Neural crest cell (in vitro differentiated cells): Measurements from ENCODE around the gene PRDX5. TPM values are rescaled to one million over a fixed set of nuclear protein-coding genes. Genes with fewer than 3 reads are reported as not detected.

Experiments used
- DNase-seq: peaks from one replicate; pipeline ENCODE4 v3.0.0; 2021; ENCODE audit warnings: low read depth, mixed read lengths, low spot score
- H3K27ac Mint-ChIP-seq: one replicate; pipeline ENCODE4 v1.8.0; 2021; ENCODE audit warnings: mild to moderate bottlenecking, mixed read lengths; ENCODE audit not compliant: unreplicated experiment
- H3K27me3 Mint-ChIP-seq: 2 replicates; pipeline ENCODE4 v1.8.0; 2021; ENCODE audit warnings: low read depth, mild to moderate bottlenecking, mixed read lengths
- H3K36me3 Mint-ChIP-seq: 2 replicates; pipeline ENCODE4 v1.8.0; 2021; ENCODE audit warnings: low read depth, mild to moderate bottlenecking, mixed read lengths
- H3K4me1 Mint-ChIP-seq: 2 replicates; pipeline ENCODE4 v1.8.0; 2021; ENCODE audit warnings: mixed read lengths
- H3K4me3 Mint-ChIP-seq: one replicate; pipeline ENCODE4 v1.8.0; 2021; ENCODE audit warnings: mild to moderate bottlenecking, mixed read lengths
- H3K9me3 Mint-ChIP-seq: 2 replicates; pipeline ENCODE4 v1.8.0; 2021; ENCODE audit warnings: mixed read lengths
- total RNA-seq: library from RNA; stranded (reverse); gene quantifications from 2 replicates; pipeline ENCODE4 v1.2.1, GENCODE V29; 2021
- TF ChIP-seq, protein P1 (sequence below): fragments of 200-600 bp; sonication (generic); conservative IDR thresholded peaks from 2 replicates; pipeline ENCODE4 v1.5.0; 2021; ENCODE audit warnings: antibody characterized with exemption, mild to moderate bottlenecking

PRDX5 gene
- total RNA-seq, 1 donor from 2014 or later = 148 TPM

DNA sequence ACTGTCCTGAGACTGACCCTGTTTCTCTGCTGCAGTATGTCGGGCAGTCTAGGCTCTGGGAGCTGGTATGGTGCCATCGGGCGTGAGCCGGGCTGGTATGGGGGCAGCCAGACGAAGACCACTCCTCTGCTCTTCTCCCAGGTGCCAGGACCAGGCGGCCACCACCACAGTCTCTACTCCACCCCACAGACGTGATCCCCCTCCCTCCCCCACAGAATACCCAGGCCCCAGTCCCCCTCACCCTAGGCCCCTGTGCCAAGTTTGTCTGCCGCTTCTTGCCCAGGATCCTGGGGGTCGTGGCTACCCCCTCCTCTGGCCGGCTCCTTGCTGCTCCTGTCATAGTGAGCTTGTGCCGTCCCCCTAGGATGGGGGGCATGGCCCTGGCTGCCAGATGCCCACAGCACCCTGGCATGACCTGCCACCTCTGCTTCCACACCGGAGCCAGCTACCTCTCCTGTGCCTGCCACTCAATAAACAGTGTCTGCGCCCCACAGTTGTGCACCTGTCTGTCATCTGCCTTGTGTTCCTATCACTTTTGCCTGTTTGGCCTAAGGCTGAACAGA, 28.8 kb upstream of the PRDX5 start:
- peaks cover 16% of the 10 kb centered on the region for H3K4me1 Mint-ChIP-seq
- no peak overlapping the region for H3K27ac Mint-ChIP-seq
- peak overlapping the region; percentile 77 for H3K4me3 Mint-ChIP-seq
- H3K9me3 Mint-ChIP-seq = no peaks in the 10 kb centered on the region
- TF ChIP-seq, protein P1, sequence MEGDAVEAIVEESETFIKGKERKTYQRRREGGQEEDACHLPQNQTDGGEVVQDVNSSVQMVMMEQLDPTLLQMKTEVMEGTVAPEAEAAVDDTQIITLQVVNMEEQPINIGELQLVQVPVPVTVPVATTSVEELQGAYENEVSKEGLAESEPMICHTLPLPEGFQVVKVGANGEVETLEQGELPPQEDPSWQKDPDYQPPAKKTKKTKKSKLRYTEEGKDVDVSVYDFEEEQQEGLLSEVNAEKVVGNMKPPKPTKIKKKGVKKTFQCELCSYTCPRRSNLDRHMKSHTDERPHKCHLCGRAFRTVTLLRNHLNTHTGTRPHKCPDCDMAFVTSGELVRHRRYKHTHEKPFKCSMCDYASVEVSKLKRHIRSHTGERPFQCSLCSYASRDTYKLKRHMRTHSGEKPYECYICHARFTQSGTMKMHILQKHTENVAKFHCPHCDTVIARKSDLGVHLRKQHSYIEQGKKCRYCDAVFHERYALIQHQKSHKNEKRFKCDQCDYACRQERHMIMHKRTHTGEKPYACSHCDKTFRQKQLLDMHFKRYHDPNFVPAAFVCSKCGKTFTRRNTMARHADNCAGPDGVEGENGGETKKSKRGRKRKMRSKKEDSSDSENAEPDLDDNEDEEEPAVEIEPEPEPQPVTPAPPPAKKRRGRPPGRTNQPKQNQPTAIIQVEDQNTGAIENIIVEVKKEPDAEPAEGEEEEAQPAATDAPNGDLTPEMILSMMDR = no peak
- H3K27me3 Mint-ChIP-seq = peaks cover 51% of the 10 kb centered on the region
- H3K36me3 Mint-ChIP-seq = no peaks in the 10 kb centered on the region
- DNase-seq = no peak

DNA sequence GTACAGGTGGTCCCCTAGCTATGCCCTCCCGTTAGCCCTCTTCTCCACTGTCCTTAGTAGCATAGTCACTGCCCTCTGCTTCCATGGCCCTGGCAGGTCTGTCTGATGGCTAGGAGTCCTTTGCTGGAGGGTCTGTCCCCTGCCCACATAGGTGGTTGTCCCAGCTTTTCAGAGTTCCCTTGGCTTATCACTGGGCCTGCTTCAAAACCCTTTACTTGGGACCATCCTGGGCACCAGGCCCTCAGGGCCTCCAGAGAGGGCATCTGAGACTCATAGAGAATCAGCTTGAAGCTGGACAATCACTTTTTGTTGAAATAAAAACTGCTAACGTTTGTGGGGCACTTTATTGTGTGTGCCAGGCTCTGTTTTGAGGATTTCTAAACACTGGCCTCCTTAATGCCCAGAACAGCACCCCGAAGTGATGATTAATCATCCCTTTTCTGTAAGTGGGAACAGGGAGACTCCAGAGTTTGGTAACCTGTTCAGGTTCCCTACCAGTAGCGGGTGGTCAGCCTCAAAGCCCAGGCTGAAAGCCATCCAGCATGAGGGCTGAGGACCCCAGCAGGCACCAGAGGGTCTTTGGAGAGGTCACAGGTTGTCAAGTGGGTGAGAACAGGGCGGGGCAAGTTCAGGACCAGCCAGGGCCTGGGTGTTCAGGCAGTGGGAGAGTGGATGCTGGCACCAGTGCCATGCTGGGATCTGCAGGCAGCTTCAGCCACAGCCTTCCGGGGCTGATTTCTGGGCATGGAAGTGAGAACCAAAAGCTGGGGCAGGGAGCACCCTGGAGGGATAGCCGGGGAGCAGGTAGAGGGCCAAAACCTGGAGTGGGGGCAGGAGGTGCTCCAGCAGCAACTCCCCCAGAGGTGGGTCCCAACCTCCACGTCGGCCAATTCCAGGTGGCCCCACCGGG, 27.3 kb upstream of the PRDX5 start:
- no peak for DNase-seq
- H3K4me3 Mint-ChIP-seq = peak overlapping the region; percentile 66
- TF ChIP-seq, protein P1 = no peak
- peaks cover 67% of the 10 kb centered on the region for H3K27me3 Mint-ChIP-seq
- no peak overlapping the region for H3K27ac Mint-ChIP-seq
- peaks cover 25% of the 10 kb centered on the region for H3K4me1 Mint-ChIP-seq
- no peaks in the 10 kb centered on the region for H3K9me3 Mint-ChIP-seq
- H3K36me3 Mint-ChIP-seq = no peaks in the 10 kb centered on the region

DNA sequence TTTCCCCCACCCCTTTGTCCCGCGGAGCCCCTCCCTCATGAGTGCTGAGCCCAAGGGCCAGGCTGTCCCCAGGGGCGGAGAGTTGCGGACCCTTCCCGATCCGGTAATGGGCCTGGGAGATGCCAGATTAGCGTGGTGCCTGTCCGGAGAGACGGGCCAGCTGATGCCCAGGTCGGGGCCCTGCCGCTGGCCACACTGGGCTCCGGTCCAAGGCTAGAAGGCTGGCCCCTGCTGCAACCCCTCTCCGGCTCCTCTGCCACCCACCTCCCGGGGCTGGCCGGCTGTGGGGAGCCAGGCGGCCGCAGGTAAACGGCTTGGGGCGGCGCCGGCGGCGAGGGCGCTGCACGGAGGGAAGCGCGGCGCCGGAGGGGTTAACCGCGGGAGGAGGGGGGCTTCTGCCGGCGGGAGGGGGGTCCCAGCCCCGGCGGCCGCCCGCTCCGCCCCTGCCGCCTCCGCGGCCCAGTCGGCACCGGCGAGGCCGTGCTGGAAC, 26.6 kb upstream of the PRDX5 start, which contains the start of gene KCNK4:
KCNK4 (plus strand) TSS at position 41 of the 490 bp plus-strand sequence. CDS start 1,717 bp downstream, outside the sequence.
- Mint-ChIP-seq H3K4me1 (peaks cover 24% of the 10 kb centered on the region), H3K4me3 (peak within 1 kb of the TSS; percentile 66), H3K36me3 (no peaks in the 10 kb centered on the region), H3K9me3 (no peaks in the 10 kb centered on the region), H3K27me3 (peaks cover 74% of the 10 kb centered on the region), H3K27ac (no peak within 1 kb of the TSS)
- TF ChIP-seq, protein P1 = no peak
- DNase-seq = no peak

DNA sequence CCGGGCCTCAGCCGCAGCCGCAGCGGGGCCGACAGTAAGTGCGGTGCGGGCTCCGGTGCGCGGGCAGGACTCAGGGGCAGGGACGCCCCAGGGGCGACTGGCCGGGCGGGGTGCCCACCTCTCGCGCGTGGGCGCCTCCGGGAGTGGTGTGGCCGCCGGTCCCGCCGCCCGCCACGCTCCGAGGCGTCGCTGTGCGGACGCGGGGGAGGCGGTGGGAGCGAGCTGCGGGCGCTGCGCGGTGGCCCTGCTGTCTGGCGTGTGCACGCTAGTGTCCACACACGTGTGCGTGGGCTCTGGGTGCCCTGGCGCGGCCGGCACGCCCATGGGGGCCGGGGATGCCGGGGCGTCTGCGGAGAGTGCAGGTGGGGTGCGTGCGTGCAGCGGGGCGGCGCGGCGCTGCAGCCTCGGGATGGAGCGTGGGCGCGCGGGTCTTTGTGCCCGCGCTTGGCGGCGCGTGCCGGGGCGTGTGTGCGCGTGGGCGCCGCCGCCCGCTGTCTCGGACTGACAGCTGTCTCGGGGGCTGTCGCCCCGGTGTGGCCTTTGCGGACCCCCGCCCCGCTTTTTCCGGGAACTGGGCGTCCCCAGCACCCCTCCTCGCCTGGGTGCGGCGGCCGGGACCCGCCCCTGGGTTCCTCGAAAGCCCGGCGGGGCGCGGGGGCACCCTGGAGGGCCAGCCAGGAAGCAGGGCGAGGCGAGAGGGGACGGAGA, 26.0 kb upstream of the PRDX5 start:
- Mint-ChIP-seq H3K4me3 (no peak overlapping the region), H3K36me3 (no peaks in the 10 kb centered on the region), H3K27ac (no peak overlapping the region), H3K4me1 (peaks cover 18% of the 10 kb centered on the region), H3K9me3 (no peaks in the 10 kb centered on the region), H3K27me3 (peaks cover 77% of the 10 kb centered on the region)
- no peak for DNase-seq
- TF ChIP-seq, protein P1 = no peak

DNA sequence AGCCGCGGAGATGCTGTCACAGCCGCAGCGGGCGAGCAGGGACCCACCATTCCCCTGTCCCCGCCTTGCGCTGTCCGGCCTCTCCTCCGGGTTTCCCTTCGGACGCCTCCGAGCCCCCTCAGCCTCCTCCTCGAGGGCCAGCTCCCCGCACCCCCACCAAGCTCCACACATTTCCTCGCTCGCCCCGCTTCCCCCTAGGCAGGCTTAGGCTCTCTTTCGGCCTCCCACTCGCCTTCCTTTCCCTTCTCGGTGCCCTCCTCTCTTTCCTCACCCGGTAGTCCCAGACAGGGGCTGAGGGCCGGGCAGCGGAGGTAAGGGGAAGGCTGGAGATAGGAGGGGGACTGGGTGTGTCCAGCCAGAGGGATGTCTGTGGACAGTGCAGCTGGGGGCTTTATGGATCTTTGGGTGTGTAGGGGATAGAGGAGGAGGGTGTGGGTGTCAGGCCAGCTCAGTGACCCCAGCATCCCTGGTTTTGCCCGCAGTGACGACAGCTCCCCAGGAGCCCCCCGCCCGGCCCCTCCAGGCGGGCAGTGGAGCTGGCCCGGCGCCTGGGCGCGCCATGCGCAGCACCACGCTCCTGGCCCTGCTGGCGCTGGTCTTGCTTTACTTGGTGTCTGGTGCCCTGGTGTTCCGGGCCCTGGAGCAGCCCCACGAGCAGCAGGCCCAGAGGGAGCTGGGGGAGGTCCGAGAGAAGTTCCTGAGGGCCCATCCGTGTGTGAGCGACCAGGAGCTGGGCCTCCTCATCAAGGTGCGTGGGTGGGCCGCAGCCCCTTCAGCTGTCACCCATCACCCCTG, 25.3 kb upstream of the PRDX5 start:
- H3K27me3 Mint-ChIP-seq = peaks cover 81% of the 10 kb centered on the region

More for the DNA sequence above, 25.3 kb upstream of the PRDX5 start:
- TF ChIP-seq, protein P1 = no peak
- no peak for DNase-seq
- no peak overlapping the region for H3K27ac Mint-ChIP-seq
- H3K4me1 Mint-ChIP-seq = peaks cover 19% of the 10 kb centered on the region
- H3K9me3 Mint-ChIP-seq = no peaks in the 10 kb centered on the region
- H3K4me3 Mint-ChIP-seq = no peak overlapping the region
- no peaks in the 10 kb centered on the region for H3K36me3 Mint-ChIP-seq
